Kidney epithelial cell (primary cell): ENCODE results near the gene TNRC6C. TPM values are rescaled to one million over a fixed set of nuclear protein-coding genes. Genes with fewer than 3 reads are reported as not detected.
"Not testable (repeated sequence)": the region's sequence is repeated elsewhere in the genome, so short reads cannot be mapped to it uniquely, and the experiment has no call there.

Experiments used
- DNase-seq: peaks from one replicate; pipeline ENCODE4 v3.0.0-alpha.2; 2010; ENCODE audit warnings: low read depth
- H3K27me3 ChIP-seq: 2 replicates; pipeline ENCODE4 v1.6.0; 2011; ENCODE audit warnings: low read length; ENCODE audit not compliant: control insufficient read depth, insufficient read depth
- H3K36me3 ChIP-seq: 2 replicates; pipeline ENCODE4 v1.5.1; 2011; ENCODE audit warnings: low read length; ENCODE audit not compliant: control insufficient read depth, insufficient read depth
- H3K4me3 ChIP-seq: 2 replicates; pipeline ENCODE4 v1.5.1; 2011; ENCODE audit warnings: low read depth, mild to moderate bottlenecking, control low read depth, low read length
- total RNA-seq: library from RNA; depleted of rRNA; stranded (reverse); fragments of >200 nt; gene quantifications from 2 replicates; pipeline ENCODE4 v1.2.3, GENCODE V29; 2015
- TF ChIP-seq, protein P1 (sequence below): IDR thresholded peaks from 2 replicates; pipeline ENCODE4 v1.5.1; 2011; ENCODE audit warnings: mild to moderate bottlenecking, moderate library complexity, low read length, control low read depth, inconsistent platforms; ENCODE audit not compliant: insufficient read depth, poor library complexity, severe bottlenecking

TNRC6C gene
- total RNA-seq, 1 donor from 2014 or later = 5.3 TPM

DNA sequence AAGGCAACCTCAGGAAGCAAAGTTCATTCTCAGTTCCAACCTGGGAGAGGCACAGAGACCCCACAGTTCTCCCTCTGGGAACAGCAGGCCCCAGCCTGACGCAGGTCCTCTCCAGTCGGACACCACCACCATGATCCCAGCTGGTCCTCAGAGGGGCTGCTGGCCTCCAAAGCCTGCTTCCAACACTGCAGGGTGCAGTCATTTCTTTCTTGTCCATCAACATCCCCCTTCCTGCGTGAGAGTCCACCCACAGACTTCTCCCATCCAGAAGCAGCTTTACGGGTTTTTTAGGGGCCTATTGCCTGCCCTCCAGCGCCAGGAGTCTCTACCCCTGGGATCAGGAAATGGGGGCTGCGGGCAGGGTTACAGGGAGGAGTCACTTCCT lies 29.3 kb upstream of the TNRC6C start:
- no peak overlapping the region for H3K4me3 ChIP-seq
- no peaks in the 10 kb centered on the region for H3K36me3 ChIP-seq
- TF ChIP-seq, protein P1, sequence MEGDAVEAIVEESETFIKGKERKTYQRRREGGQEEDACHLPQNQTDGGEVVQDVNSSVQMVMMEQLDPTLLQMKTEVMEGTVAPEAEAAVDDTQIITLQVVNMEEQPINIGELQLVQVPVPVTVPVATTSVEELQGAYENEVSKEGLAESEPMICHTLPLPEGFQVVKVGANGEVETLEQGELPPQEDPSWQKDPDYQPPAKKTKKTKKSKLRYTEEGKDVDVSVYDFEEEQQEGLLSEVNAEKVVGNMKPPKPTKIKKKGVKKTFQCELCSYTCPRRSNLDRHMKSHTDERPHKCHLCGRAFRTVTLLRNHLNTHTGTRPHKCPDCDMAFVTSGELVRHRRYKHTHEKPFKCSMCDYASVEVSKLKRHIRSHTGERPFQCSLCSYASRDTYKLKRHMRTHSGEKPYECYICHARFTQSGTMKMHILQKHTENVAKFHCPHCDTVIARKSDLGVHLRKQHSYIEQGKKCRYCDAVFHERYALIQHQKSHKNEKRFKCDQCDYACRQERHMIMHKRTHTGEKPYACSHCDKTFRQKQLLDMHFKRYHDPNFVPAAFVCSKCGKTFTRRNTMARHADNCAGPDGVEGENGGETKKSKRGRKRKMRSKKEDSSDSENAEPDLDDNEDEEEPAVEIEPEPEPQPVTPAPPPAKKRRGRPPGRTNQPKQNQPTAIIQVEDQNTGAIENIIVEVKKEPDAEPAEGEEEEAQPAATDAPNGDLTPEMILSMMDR = no peak
- no peak for DNase-seq
- peaks cover 20% of the 10 kb centered on the region for H3K27me3 ChIP-seq

DNA sequence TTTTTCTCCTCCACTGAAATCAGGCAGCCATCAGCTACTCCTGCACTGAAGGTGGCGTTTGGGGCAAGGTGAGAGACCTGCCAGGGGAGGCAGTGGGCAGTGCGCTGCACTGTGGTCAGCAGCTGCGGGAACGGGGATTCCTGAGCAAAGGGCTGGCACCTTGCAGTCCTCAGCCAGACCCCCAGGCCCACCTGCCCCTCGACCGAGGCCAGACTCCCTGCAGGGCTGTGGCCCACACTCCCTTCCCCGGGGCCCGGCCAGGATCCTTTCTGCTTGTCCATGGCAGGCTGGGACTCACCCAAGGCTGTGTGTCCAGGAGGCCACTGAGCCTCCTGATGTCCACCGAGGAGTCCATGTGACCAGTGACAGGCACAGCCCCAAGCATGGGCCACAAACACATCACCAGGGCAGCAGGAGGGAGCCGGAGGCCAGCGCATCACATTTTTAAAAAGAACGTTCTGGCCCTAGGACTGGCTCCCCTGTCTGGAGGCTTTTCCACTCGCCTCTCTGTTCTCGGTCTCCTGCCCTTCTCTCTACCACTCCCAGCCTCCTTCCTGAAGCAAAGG lies 28.5 kb upstream of the TNRC6C start:
- no peak overlapping the region for H3K4me3 ChIP-seq
- DNase-seq = no peak
- H3K36me3 ChIP-seq = no peaks in the 10 kb centered on the region
- TF ChIP-seq, protein P1 = no peak
- H3K27me3 ChIP-seq = peaks cover 15% of the 10 kb centered on the region

DNA sequence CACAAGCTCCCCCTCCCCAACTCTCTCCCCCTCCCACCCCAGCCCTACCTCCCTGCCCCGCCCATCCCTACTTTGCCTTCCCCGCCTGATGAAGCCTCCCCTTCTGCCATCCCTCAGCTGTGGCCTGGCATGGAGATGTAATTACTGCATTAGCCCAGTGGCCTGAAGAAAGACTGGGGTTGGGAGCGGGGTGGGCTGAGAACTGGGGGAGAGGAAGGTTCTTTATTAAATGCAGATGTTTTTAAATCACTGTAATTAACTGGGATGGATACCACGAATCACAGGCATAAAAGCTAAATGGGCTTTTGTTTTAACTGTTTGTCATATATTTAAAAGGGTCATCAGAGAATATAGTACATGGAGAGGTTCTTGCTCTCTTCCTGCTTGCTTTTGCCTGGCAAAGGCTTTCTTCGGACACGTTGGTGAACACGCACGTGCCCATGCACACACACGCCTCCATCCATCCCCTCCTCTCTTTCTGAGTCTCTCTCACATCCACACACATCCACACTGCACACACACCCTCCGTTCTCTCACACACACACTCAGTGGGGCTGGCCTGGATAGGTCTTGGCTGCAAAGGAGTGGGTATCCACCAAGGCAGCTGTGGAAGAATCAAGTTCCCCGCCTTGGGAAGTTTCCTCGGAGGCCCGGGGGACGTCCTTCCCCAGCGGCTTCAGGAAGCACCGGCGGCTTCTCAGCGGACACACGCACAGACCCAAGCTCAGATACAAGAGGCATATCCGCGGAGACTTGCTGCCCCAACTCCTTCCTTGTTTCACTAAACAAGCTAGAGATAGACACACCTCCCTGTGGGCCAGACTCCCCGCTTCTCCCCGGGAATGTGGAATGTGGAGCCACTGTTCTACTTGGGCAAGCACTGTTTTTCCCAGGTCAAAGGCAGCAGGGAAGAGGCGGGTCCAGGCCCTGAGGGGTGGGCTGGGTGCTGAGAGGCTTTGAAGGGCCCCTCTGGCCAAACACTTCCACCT lies 27.4 kb upstream of the TNRC6C start:
- Histone ChIP-seq H3K27me3 (peaks cover 17% of the 10 kb centered on the region), H3K4me3 (no peak overlapping the region), H3K36me3 (no peaks in the 10 kb centered on the region)
- TF ChIP-seq, protein P1 = no peak
- DNase-seq = no peak

DNA sequence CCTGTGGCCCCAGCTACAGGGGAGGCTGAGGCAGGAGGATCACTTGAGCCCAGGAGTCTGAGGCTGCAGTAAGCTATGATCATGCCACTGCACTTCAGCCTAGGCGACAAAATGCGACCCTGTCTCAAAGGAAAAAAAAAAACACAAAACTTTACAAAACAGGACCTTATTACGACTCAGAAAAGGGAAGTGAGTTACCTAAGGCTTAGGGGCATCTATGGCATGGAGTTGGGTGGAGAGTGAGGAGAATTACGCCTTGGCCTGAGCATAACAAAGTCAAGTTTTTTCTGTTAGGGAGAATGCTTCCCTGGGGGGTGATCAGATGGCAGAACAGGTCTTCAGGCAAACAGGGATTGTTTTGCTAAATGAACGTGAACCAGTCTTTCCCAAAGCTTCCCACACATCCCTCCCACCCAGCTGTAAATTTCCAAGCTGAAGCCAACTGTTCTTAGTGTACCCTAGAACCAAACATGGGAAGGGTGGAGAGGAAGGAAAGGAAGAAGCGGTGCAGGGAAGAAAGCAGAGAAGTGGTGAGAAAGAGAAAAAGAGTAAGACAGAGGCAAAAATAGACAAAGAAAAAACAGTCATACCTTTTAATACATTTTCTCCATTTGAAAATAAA lies 24.6 kb upstream of the TNRC6C start:
- TF ChIP-seq, protein P1 = no peak
- Histone ChIP-seq H3K27me3 (peaks cover 17% of the 10 kb centered on the region), H3K36me3 (no peaks in the 10 kb centered on the region), H3K4me3 (no peak overlapping the region)
- no peak for DNase-seq

DNA sequence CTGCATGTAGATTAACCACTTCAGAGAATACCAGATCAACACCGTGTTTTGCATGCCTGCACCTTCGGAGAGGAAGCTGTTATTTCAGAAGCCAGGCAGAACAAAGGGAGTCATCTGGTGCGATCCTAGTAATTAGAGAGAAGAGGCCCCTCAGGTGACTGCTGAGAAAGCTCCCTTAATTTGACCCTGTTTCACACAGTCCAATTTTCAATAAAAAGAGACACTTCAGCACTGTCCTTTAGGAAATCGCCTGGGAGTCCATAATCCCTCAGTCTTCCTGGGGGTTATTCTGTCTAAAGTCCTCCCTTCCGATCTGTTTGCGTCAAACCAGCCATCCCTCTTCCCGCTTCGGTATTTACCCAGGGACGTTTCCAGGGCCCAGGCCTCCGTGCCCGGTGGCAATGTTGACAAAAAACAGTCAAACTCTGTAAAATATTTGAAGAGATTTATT lies 23.4 kb upstream of the TNRC6C start:
- DNase-seq = no peak
- peaks cover 15% of the 10 kb centered on the region for H3K27me3 ChIP-seq
- TF ChIP-seq, protein P1 = no peak
- H3K4me3 ChIP-seq = no peak overlapping the region
- H3K36me3 ChIP-seq = no peaks in the 10 kb centered on the region

DNA sequence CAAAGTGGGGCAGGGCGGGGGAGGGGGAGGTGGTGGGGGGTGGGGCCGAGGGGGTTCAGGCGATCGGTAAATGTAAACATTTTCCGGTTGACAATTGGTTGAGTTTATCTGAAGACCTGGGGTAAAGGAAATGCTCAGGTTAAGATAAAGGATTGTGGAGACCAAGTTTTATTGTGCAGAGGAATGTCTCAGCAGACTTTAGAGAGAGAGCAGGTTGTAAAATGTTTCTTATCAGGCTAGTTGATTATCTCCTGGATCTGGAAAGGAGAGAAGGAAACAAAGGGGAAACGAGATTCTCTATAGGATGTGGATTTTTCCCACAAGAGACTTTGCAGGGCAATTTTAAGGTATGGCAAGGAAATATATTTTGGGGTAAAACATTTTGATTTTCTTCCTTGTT lies 22.8 kb upstream of the TNRC6C start:
- H3K36me3 ChIP-seq, DNase-seq, H3K4me3 ChIP-seq: not testable (repeated sequence)
- peaks cover 15% of the 10 kb centered on the region for H3K27me3 ChIP-seq
